Prostate gland (tissue), 2 donors: ENCODE data around the gene ADCY6. TPM values are rescaled to one million over a fixed set of nuclear protein-coding genes. Genes with fewer than 3 reads are reported as not detected.

Experiments used
- DNase-seq: peaks from one replicate; pipeline ENCODE4 v3.0.0-alpha.2; 2019; ENCODE audit warnings: low spot score
- H3K27ac ChIP-seq, 2 donors: fragments of 200-600 bp; sonication (generic); 2 replicates each; pipeline ENCODE4 v1.5.1; 2017 to 2019
- H3K27me3 ChIP-seq: fragments of 200-600 bp; sonication (generic); replicated peaks from 2 replicates; pipeline ENCODE4 v1.5.1; 2019; ENCODE audit not compliant: insufficient read depth
- H3K36me3 ChIP-seq, 2 donors: fragments of 200-600 bp; sonication (generic); 1 replicate in 1 of 2; 2 replicates in 1 of 2; pipeline versions ENCODE4 v1.5.1 to v1.8.1; 2017 to 2019
- H3K4me1 ChIP-seq: fragments of 200-600 bp; sonication (generic); replicated peaks from 2 replicates; pipeline ENCODE4 v1.5.1; 2019
- H3K4me3 ChIP-seq, 2 donors: fragments of 200-600 bp; sonication (generic); 2 replicates each; pipeline ENCODE4 v1.5.1; 2017 to 2019
- H3K9me3 ChIP-seq: fragments of 200-600 bp; sonication (generic); 2 replicates; pipeline ENCODE4 v1.5.1; 2017
- POLR2A ChIP-seq: fragments of 450-650 bp; IDR thresholded peaks from one replicate; pipeline ENCODE4 v1.6.1; 2016; ENCODE audit warnings: antibody characterized with exemption, mild to moderate bottlenecking
- POLR2AphosphoS5 ChIP-seq: sonication (generic); formaldehyde crosslinking; IDR thresholded peaks from one replicate; pipeline ENCODE4 v1.6.1; 2017; ENCODE audit warnings: antibody characterized with exemption
- WGBS: methylation state at CpG from one replicate; pipeline ENCODE4 v1.1.5; 2018; 5-methylcytosine and 5-hydroxymethylcytosine counted together
- intact Hi-C: fragments of 100-400 bp; cut with DNase I; formaldehyde crosslinking; loops from one replicate; pipeline ENCODE4 v1.14.2; 2022
- microRNA-seq: library from miRNA; unstranded; fragments of <30 nt; microRNA quantifications from one replicate; pipeline ENCODE4, GENCODE V29; 2016
- small RNA-seq, 2 donors: library from RNA; depleted of rRNA; stranded (forward); fragments of <200 nt; gene quantifications; one replicate each; pipeline ENCODE3, GENCODE V24; 2016
- total RNA-seq, 2 donors: library from RNA; depleted of rRNA; stranded (reverse); fragments of >200 nt; gene quantifications; one replicate each; pipeline ENCODE4 v1.1.0, GENCODE V29; 2016
- TF ChIP-seq, protein P1 (sequence below), 4 experiments: fragments of 200-600 bp in 2 of 4; fragments of 450-650 bp in 2 of 4; sonication (generic) in 2 of 4; IDR thresholded peaks; 1 replicate in 3 of 4; 2 replicates in 1 of 4; pipeline ENCODE4 v1.5.1; 2016 to 2019; ENCODE audit warnings: antibody characterized with exemption in 4 of 4, mild to moderate bottlenecking in 2 of 4, moderate library complexity in 2 of 4

The ADCY6 gene
- total RNA-seq, 2 donors from 2014 or later, result 35.3 to 73.5 TPM

DNA sequence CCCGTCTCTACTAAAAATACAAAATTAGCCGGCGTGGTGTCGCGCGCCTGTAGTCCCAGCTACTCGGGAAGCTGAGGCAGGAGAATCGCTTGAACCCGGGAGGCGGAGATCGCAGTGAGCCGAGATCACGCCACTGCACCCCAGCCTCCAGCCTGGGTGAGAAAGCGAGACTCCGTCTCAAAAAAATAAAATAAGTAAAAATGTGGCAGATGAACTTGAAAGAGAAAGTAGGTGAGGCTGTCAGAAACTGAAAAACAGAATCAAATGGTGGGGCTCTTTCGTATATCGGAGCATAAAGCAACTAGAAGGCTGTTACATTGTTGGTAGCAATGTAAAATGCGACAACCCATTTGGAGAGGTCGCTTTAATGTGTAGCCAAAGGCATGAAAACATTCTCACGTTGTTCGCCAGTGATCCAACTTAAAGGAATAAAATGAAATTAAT is 71.6 kb downstream of the ADCY6 start:
- Histone ChIP-seq H3K4me1 (peaks cover 11% of the 10 kb centered on the region), H3K36me3 (no peaks in the 10 kb centered on the region), H3K9me3 (no peaks in the 10 kb centered on the region), H3K27ac (peak overlapping the region; percentile 89 to 92), H3K27me3 (no peaks in the 10 kb centered on the region), H3K4me3 (peak overlapping the region; percentile 52 to 55)
- DNase-seq, result no peak
- 11% methylated on average over 21 of the region's 21 CpGs for WGBS
- no peak for TF ChIP-seq POLR2A
- TF ChIP-seq, protein P1, sequence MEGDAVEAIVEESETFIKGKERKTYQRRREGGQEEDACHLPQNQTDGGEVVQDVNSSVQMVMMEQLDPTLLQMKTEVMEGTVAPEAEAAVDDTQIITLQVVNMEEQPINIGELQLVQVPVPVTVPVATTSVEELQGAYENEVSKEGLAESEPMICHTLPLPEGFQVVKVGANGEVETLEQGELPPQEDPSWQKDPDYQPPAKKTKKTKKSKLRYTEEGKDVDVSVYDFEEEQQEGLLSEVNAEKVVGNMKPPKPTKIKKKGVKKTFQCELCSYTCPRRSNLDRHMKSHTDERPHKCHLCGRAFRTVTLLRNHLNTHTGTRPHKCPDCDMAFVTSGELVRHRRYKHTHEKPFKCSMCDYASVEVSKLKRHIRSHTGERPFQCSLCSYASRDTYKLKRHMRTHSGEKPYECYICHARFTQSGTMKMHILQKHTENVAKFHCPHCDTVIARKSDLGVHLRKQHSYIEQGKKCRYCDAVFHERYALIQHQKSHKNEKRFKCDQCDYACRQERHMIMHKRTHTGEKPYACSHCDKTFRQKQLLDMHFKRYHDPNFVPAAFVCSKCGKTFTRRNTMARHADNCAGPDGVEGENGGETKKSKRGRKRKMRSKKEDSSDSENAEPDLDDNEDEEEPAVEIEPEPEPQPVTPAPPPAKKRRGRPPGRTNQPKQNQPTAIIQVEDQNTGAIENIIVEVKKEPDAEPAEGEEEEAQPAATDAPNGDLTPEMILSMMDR (IDR thresholded peaks at IDR 0.05), result no peak
- no peak for TF ChIP-seq POLR2AphosphoS5
- intact Hi-C loops, result no loop called here

DNA sequence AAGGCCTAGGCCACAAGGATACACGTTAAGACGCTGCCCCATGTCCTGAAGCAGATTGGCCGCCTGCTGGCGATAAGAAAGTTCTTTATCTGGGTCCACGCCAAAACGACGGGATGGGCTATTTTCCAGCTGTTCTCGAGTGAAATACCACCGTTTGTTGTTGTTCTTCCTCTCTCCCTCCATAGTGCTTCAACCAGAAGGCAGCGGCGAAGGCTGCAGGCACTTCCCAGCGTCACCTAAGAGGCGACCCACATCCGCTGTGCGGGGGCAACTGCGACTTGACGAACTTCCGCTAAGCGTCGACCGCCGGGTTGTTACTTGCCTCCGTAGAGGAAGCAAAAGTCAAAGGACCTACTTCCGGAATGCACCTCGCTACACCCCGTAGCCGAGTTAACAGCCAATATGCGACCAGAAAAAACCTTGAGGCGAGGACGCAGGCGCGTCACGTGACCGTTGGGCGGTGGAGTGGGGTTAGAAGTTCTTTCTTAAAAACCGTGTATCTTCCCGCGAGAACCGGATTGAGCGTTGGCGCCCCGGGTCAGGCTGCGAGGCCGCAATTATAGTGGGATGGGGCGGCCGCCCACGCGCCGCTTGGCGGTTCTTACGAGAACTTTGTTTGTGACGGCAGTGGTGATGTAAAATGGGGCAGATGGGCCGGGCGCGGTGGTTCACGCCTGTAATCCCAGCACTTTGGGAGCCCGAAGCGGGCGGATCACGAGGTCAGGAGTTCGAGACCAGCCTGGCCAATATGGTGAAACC is 72.2 kb downstream of the ADCY6 start, which contains the start of gene CCNT1:
TSS of gene CCNT1 (minus strand) at position 215 of the 759 bp plus-strand sequence. CDS start at position 183, 32 bp downstream.
- WGBS, result under 1% methylated on average over 58 of the region's 61 CpGs
- no peaks in the 10 kb centered on the region for H3K9me3 ChIP-seq
- peak within 1 kb of the TSS; percentile 52 to 55 for H3K4me3 ChIP-seq
- intact Hi-C loops, result loop anchor here (1.0 kb wide), 1 partner anchor 34 kb away; the partner anchor contains the start of gene KANSL2
- peak within 1 kb of the TSS; percentile 89 to 92 for H3K27ac ChIP-seq
- H3K27me3 ChIP-seq, result no peaks in the 10 kb centered on the region
- peak; percentile 97 for DNase-seq
- TF ChIP-seq POLR2A (peak; percentile 16), POLR2AphosphoS5 (peak; percentile 100)
- TF ChIP-seq, protein P1 (IDR thresholded peaks at IDR 0.05), result peak in 3 of 4 experiments; percentile 24 to 54 (median 52)
- no peaks in the 10 kb centered on the region for H3K36me3 ChIP-seq
- H3K4me1 ChIP-seq, result peaks cover 11% of the 10 kb centered on the region

Small RNAs within 50 kb of the gene (microRNA-seq; reads per million reads assigned to microRNA genes)
- not detected for gene MIR4701

Small RNAs within 50 kb of the gene (small RNA-seq; reads per million reads assigned to genes)
- gene MIR4701 (0 reads per million in 2 donors), gene RF00019 (0 reads per million in 2 donors)

Other genes starting within 250 kb of the ADCY6 start
- gene LALBA, start 219.0 kb downstream of the ADCY6 start, total RNA-seq, result 1 to 10 TPM in 1 of 2 donors, not detected in 1; 1.6 TPM
- gene KANSL2, start 106.9 kb downstream of the ADCY6 start, total RNA-seq, result 10 to 100 TPM; 53.1 to 53.2 TPM
- 10 to 100 TPM; 33.0 to 33.8 TPM for gene CCNT1, start 72.4 kb downstream of the ADCY6 start, total RNA-seq
- gene CACNB3, start 29.4 kb upstream of the ADCY6 start, total RNA-seq, result 10 to 100 TPM in 1 of 2 donors, 1 to 10 TPM in 1; 4.6 to 21.8 TPM
- 10 to 100 TPM; 71.0 to 87.2 TPM for gene DDX23, start 63.1 kb upstream of the ADCY6 start, total RNA-seq
- 1 to 10 TPM in 1 of 2 donors, under 1 TPM in 1; 0.41 to 1.6 TPM for gene RND1, start 76.8 kb upstream of the ADCY6 start, total RNA-seq
- 10 to 100 TPM; 12.1 to 33.1 TPM for gene FKBP11, start 136.4 kb upstream of the ADCY6 start, total RNA-seq
- gene ARF3, start 168.4 kb upstream of the ADCY6 start, total RNA-seq, result 10 to 100 TPM; 87.6 to 92.4 TPM
- gene WNT10B, start 182.6 kb upstream of the ADCY6 start, total RNA-seq, result 1 to 10 TPM in 1 of 2 donors, not detected in 1; 1.1 TPM
- gene WNT1, start 189.2 kb upstream of the ADCY6 start, total RNA-seq, result not detected
- 1 to 10 TPM in 1 of 2 donors, not detected in 1; 1.0 TPM for gene DDN, start 210.3 kb upstream of the ADCY6 start, total RNA-seq
- 10 to 100 TPM; 53.9 to 55.4 TPM for gene PRKAG1, start 229.7 kb upstream of the ADCY6 start, total RNA-seq